Bronchial epithelial cell (primary cell): ENCODE results near the gene NLGN1. TPM values are rescaled to one million over a fixed set of nuclear protein-coding genes. Genes with fewer than 3 reads are reported as not detected.
"Not testable (repeated sequence)": the region's sequence is repeated elsewhere in the genome, so short reads cannot be mapped to it uniquely, and the experiment has no call there.

Source experiments
- DNase-seq: peaks from one replicate; pipeline ENCODE4 v3.0.0-alpha.2; 2010; ENCODE audit warnings: low read depth
- FAIRE-seq: peaks from 2 replicates; lab custom pipeline; 2011; peaks lifted over from hg19 to GRCh38; lab: Jason Lieb, UNC
- H3K27me3 ChIP-seq: 2 replicates; pipeline ENCODE4 v1.5.1; 2011; ENCODE audit warnings: low read length; ENCODE audit not compliant: control insufficient read depth, insufficient read depth
- H3K36me3 ChIP-seq: 2 replicates; pipeline ENCODE4 v1.5.1; 2011; ENCODE audit warnings: low read length; ENCODE audit not compliant: control insufficient read depth, insufficient read depth
- H3K4me3 ChIP-seq: 2 replicates; pipeline ENCODE4 v1.5.1; 2011; ENCODE audit warnings: mild to moderate bottlenecking, low read depth, low read length, control low read depth
- CTCF ChIP-seq: IDR thresholded peaks from 2 replicates; pipeline ENCODE4 v1.5.1; 2011; ENCODE audit warnings: mild to moderate bottlenecking, moderate library complexity, low read length, control low read depth, inconsistent platforms; ENCODE audit not compliant: insufficient read depth, severe bottlenecking
- total RNA-seq: library from RNA; depleted of rRNA; stranded (reverse); fragments of >200 nt; gene quantifications from 2 replicates; pipeline ENCODE4 v1.2.1, GENCODE V29; 2014

NLGN1 gene
- total RNA-seq, 1 donor from 2014 or later, result under 0.01 TPM

- Histone ChIP-seq H3K4me3 (no peak overlapping the region), H3K36me3 (no peaks in the 10 kb centered on the region), H3K27me3 (peaks cover 7% of the 10 kb centered on the region)
- TF ChIP-seq CTCF, result no peak
- DNase-seq (no peak), FAIRE-seq (no peak)
Measured at GRCh38 chr3:173588556-173588955, 191.0 kb downstream of the NLGN1 start.

GRCh38 chr3:173589116-173589515, 191.6 kb downstream of the NLGN1 start:
- Histone ChIP-seq H3K36me3 (no peaks in the 10 kb centered on the region), H3K4me3 (no peak overlapping the region), H3K27me3 (peaks cover 7% of the 10 kb centered on the region)
- FAIRE-seq (no peak), DNase-seq (no peak)
- no peak for TF ChIP-seq CTCF

GRCh38 chr3:173591401-173591800, 193.9 kb downstream of the NLGN1 start:
- H3K27me3 ChIP-seq, result no peaks in the 10 kb centered on the region
- TF ChIP-seq CTCF, result no peak
- DNase-seq (no peak), FAIRE-seq (no peak)
- no peaks in the 10 kb centered on the region for H3K36me3 ChIP-seq
- H3K4me3 ChIP-seq, result no peak overlapping the region

- FAIRE-seq, H3K27me3 ChIP-seq, H3K36me3 ChIP-seq, DNase-seq, H3K4me3 ChIP-seq: not testable (repeated sequence)
Measured at GRCh38 chr3:173594881-173595280, 197.3 kb downstream of the NLGN1 start.

- H3K36me3 ChIP-seq, result no peaks in the 10 kb centered on the region
- FAIRE-seq (no peak), DNase-seq (peak; percentile 28)
- H3K4me3 ChIP-seq, result no peak overlapping the region
- H3K27me3 ChIP-seq, result no peaks in the 10 kb centered on the region
- TF ChIP-seq CTCF, result no peak
Measured at GRCh38 chr3:173599673-173600072, 202.1 kb downstream of the NLGN1 start.

- H3K36me3 ChIP-seq, result no peaks in the 10 kb centered on the region
- no peak overlapping the region for H3K4me3 ChIP-seq
- no peak for TF ChIP-seq CTCF
- no peak for FAIRE-seq
- no peak for DNase-seq
- H3K27me3 ChIP-seq, result no peaks in the 10 kb centered on the region
Measured at GRCh38 chr3:173614522-173614921, 217.0 kb downstream of the NLGN1 start.
